HG02678 (cell line): ENCODE results near the gene ITGA1.

ENCODE experiments used
- ATAC-seq: cut with Tn5 transposase; IDR thresholded peaks from one replicate; pipeline ENCODE4 v1.9.1; 2021; ENCODE audit warnings: mild to moderate bottlenecking, moderate library complexity; ENCODE audit not compliant: unreplicated experiment

Gene ITGA1

GRCh38 chr5:52771343-52772039, 16.2 kb upstream of the ITGA1 start:
- ATAC-seq, result peak; percentile 95

GRCh38 chr5:52772668-52773067, 15.0 kb upstream of the ITGA1 start:
- ATAC-seq, result no peak

GRCh38 chr5:52773342-52773741, 14.4 kb upstream of the ITGA1 start:
- no peak for ATAC-seq

- no peak for ATAC-seq
Observed at GRCh38 chr5:52774005-52774410, 13.7 kb upstream of the ITGA1 start.

GRCh38 chr5:52776116-52776515, 11.6 kb upstream of the ITGA1 start:
- ATAC-seq, result no peak

GRCh38 chr5:52777186-52777585, 10.5 kb upstream of the ITGA1 start:
- ATAC-seq, result no peak

GRCh38 chr5:52778781-52779180, 8.9 kb upstream of the ITGA1 start:
- no peak for ATAC-seq

GRCh38 chr5:52779213-52779612, 8.5 kb upstream of the ITGA1 start:
- ATAC-seq, result no peak

GRCh38 chr5:52783226-52783959, 4.3 kb upstream of the ITGA1 start:
- no peak for ATAC-seq

GRCh38 chr5:52784737-52785136, 3.0 kb upstream of the ITGA1 start:
- no peak for ATAC-seq

- no peak for ATAC-seq
Observed at GRCh38 chr5:52786391-52786790, 1.3 kb upstream of the ITGA1 start.

GRCh38 chr5:52786949-52787599, 642 bp upstream of the ITGA1 start:
- ATAC-seq, result peak; percentile 36

GRCh38 chr5:52788505-52788821, 747 bp downstream of the ITGA1 start:
- ATAC-seq, result no peak

GRCh38 chr5:52789378-52789777, 1.7 kb downstream of the ITGA1 start:
- no peak for ATAC-seq

- ATAC-seq, result no peak
Observed at GRCh38 chr5:52789851-52790250, 2.1 kb downstream of the ITGA1 start.

GRCh38 chr5:52791366-52791765, 3.6 kb downstream of the ITGA1 start:
- no peak for ATAC-seq

- ATAC-seq, result no peak
Observed at GRCh38 chr5:52794519-52794918, 6.8 kb downstream of the ITGA1 start.

- ATAC-seq, result no peak
Observed at GRCh38 chr5:52796031-52796430, 8.3 kb downstream of the ITGA1 start.

- ATAC-seq, result no peak
Observed at GRCh38 chr5:52796516-52797103, 8.9 kb downstream of the ITGA1 start.

GRCh38 chr5:52798938-52799337, 11.2 kb downstream of the ITGA1 start:
- ATAC-seq, result no peak

- peak; percentile 32 for ATAC-seq
Observed at GRCh38 chr5:52799358-52799982, 11.8 kb downstream of the ITGA1 start.
